GM20431 (cell line): ENCODE data around the gene AGTR2.
"Not testable (repeated sequence)": the region's sequence is repeated elsewhere in the genome, so short reads cannot be mapped to it uniquely, and the experiment has no call there.

Experiments used
- in situ Hi-C: fragments of 300-500 bp; cut with MseI, MboI; formaldehyde crosslinking; loops from one replicate; pipeline ENCODE4 v1.15.0; 2020; ENCODE audit warnings: low sequenced_read_pairs; ENCODE audit not compliant: unreplicated experiment

AGTR2 gene, protein sequence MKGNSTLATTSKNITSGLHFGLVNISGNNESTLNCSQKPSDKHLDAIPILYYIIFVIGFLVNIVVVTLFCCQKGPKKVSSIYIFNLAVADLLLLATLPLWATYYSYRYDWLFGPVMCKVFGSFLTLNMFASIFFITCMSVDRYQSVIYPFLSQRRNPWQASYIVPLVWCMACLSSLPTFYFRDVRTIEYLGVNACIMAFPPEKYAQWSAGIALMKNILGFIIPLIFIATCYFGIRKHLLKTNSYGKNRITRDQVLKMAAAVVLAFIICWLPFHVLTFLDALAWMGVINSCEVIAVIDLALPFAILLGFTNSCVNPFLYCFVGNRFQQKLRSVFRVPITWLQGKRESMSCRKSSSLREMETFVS

DNA sequence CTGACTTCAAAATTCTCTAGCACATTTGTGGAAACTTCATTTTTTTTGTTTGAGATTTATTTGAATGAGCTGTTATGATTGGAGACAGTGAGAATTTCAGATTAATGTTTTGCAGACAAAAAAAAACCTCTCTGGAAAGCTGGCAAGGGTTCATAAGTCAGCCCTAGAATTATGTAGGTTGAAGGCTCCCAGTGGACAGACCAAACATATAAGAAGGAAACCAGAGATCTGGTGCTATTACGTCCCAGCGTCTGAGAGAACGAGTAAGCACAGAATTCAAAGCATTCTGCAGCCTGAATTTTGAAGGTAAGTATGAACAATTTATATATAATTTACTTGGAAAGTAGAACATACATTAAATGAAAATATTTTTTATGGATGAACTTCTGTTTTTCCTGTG lies at the start of gene AGTR2:
Gene AGTR2, plus strand, starts transcription at position 234 of the 400 bp plus-strand sequence. CDS start 1,537 bp downstream, outside the sequence.
- in situ Hi-C loops = no loop called here

DNA sequence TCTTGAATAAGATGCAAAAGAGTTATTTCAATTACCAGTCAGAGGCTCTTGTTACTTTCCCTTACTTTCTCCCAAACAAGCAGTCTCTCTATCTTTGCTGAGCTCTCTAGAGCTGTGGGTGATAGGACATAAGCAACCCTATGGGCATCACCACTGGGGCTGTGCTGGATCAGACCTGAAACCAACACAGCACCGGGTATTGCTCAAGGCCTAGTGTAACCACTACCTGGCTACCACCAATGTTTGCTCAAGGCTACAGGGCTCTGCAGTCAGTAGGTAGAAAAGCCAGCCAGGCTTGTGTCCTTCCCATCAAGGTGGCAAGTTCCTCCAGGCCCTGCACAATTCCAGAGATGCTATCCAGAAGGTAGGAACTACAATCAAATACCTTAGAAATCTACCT lies 35.3 kb upstream of the AGTR2 start:
- in situ Hi-C loops = no loop called here

DNA sequence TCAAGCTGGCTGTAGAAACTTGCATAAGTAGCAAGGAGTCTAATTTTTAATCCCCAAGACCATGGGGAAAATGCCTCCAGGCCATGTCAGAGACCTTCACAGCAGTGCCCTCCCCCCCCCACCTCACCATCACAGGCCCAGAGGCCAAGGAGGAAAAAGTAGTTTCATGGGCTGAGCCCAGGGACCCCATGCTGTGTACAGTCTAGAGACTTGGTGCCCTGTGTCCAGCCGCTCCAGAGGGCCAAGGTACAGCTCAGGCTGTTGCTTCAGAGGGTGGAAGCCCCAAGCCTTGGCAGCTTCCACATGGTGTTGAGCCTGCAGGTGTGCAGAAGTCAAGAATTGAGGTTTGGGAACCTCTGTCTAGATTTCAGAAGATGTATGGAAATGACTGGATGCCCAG lies 29.3 kb upstream of the AGTR2 start:
- in situ Hi-C loops = not testable (repeated sequence)

DNA sequence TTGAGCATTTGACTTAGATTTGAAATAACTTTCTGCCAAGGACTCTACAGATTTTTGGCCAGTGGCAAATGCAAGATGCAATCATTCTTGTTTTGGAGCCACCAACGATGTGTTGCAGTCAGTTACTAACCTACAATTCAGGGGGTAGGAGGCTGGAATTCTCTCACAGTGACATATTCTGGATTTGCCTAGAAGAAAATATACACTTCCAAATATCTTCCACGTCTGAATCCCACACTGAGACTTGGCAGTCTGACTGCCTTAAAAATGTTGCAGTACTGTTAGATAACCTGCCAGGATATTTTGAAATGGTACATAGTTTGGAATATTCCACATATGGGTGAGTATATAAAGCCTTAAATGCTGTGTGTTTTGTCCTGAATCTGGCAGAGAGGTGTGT lies 27.6 kb upstream of the AGTR2 start:
- in situ Hi-C loops = no loop called here

DNA sequence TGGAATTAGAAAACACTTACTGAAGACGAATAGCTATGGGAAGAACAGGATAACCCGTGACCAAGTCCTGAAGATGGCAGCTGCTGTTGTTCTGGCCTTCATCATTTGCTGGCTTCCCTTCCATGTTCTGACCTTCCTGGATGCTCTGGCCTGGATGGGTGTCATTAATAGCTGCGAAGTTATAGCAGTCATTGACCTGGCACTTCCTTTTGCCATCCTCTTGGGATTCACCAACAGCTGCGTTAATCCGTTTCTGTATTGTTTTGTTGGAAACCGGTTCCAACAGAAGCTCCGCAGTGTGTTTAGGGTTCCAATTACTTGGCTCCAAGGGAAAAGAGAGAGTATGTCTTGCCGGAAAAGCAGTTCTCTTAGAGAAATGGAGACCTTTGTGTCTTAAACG lies 2.4 kb downstream of the AGTR2 start:
- in situ Hi-C loops = no loop called here

DNA sequence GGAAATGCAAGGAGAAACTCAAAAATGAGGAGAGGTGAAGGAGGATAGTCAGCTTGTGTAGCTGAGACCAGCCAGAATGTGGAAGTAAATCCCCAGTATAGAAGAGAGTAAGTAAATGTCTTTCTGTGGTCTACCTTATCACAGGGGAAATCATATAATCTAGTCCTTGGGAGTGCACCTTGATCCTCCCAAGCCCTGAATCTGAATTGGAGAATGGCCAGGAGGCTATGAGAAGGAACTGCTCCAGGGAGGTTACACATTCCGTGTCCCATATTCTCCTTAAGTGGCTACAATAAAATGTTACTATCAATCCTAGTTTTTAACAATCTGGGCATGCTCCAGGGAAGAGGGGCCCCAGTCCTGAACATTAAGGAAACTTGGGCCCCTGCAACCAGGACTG lies 10.8 kb downstream of the AGTR2 start:
- in situ Hi-C loops = no loop called here

DNA sequence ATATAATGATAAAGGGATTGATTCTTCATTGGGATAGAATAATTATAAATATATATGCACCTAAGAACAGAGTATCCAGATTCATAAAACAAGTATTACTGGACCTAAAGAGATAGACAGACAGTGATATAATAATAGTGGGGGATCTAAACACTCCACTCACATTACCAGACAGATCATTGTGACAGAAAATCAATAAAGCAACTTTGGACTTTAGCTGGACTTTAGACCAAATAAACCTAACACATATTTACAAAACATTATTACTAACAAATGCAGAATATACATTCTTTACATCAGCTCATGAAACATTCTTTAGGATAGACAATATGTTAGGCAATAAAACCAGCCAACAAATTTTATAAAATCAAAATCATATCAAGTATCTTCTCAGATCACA lies 14.6 kb downstream of the AGTR2 start:
- in situ Hi-C loops = no loop called here

DNA sequence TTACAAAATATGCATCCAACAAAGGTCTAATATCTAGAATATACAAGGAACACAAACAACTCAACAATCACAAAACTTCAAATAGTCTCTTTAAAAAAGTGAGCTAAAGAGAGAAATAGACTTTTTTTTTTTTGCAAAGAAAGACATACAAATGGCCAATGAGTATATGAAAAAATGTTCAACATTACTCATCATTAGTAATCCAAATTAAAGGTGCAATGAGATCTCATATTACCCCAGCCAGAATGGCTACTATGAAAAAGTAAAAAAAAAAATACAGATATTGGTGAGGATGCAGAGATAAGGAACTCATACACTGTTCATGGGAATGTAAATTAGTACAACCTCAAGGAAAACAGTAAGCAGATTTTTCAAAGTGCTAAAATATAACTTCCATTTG lies 24.1 kb downstream of the AGTR2 start:
- in situ Hi-C loops = no loop called here

DNA sequence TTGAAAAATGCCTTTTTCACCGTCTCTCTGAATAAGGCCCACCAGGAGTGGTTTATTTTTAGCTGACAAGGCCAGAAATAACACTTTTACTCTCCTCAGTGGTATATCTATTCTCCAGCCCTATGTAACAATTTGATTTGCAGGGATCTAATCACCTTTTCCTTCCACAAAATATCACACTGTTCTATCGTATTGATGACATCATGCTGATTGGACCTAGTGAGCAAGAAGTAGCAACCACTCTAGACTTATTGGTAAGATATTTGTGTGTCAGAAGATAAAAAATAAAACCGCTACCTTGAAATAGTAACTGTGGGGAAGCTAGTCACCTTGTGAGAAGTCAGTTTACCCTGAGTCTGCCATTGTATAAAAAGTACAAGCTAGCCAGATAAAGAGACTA lies 27.7 kb downstream of the AGTR2 start:
- in situ Hi-C loops = no loop called here

DNA sequence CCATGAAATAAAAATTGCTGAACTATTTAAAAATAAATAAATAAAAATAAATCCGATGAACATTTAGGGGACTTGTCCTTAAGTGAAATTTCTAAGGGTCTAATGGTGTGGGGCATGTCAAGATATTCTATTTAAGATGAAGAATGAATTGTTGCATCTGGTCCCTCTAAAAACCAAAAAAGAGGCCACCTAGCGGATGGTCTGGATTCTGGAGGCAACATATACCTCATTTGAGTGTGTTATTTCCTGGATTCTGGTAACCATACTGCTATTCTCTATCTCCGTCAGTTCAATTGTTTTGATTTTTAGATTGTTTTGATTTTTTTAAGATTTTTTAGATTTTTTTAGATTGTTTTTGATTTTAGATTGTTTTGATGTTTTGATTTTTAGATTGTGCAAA lies 28.3 kb downstream of the AGTR2 start:
- in situ Hi-C loops = no loop called here

DNA sequence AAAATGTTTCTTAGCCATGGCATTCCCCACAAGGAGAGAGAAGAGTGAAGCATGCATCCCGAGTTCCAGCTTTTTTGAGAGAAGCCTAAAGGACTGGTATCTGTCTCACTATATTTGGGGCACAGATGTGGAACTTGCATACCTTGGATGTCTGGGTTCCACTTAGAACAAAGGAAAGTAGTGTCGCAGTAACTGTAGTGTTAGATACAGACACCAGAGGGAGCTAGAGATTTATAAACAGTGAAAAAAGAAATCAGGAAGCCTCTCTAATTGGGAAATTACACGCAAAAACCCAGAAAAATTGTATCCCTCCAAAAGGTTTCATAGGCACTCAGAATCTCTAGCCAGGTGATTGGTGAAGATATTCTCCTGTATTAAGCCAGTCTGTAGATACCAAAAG lies 34.4 kb downstream of the AGTR2 start:
- in situ Hi-C loops = no loop called here

DNA sequence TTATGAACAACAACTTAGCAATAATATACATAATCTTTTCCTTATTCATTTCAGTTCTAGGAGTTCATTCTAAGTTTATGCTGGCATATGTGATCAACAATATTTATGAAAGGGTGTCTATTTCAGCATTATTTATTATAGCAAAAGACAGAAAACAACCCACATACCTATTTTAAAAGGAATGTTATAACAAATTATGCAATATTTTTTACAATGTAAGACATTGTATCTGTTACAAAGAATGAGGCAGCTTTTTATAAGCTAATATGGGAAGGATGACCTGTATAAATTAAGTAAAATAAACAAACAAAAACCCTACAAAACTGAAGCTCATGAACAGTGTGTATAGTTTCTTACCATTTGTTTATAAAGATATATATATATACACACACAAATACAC lies 42.7 kb downstream of the AGTR2 start:
- in situ Hi-C loops = no loop called here

DNA sequence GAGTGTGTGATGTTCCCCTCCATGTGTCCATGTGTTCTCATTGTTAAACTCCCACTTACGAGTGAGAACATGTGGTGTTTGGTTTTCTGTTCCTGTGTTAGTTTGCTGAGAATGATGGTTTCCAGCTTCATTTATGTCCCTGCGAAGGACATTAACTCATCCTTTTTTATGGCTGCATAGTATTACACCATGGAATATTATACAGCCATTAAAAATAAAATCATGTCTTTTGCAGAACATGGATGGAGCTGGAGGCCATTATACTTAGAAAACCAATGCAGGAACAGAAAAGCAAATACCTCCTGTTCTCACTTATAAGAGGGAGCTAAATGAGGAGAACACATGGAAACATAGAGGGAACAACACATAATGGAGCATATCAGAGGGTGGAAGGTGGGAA lies 46.5 kb downstream of the AGTR2 start:
- in situ Hi-C loops = not testable (repeated sequence)
